GM18505 (cell line): ENCODE measurements around the gene RCBTB1.

Experiments used
- ATAC-seq: cut with Tn5 transposase; IDR thresholded peaks from one replicate; pipeline ENCODE4 v1.9.1; 2021; ENCODE audit not compliant: unreplicated experiment
- POLR2A ChIP-seq: IDR thresholded peaks from 4 replicates; pipeline ENCODE4 v1.6.1; 2011; ENCODE audit warnings: borderline replicate concordance; ENCODE audit not compliant: insufficient read depth, insufficient read length; ENCODE audit errors: extremely low read depth

Gene RCBTB1

DNA sequence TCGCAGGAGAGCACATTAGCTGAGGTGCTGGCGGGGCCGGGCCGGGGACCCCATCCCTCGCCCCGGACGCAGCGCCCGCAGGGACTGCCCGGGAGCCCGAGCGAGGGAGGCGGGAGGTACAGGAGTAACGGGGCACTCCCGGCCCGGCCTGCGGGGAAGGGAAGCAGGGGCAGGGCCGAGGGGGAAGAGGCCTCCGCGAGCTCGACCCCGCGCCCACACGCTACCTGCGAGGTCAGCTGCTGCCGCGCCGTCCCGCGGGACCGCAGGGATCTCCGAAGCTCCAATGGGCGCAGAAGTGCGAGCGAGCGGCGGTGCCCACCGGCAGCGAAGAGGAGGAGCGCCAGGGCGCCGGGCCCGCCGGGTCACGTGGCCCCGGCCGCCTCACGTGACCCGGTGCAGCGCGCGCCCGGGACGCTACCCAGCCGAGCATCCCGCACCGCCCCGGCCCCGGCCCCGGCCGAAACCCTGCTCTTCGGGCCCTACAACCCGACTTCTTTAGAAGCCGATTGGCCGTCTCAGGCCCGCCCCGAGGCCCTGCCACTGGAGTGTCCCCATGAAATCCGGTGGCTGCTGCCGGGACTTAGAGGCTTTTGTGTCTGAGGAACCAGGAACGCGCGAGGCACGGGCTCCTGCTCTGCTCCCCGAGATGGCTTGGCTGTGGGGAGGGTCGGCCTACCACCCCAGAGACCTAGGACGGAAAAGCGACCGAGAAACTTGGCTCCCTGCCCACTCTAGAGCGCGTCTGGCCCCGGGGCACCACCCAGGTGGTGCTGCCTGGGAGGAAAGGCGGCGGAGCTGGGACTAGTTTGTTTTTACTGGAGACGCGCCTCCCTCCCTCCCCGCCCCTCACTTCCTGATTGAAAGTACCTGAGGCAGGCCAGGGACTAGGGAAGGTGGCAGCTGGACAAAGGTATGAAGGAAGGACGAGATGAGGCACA lies at the start of gene RCBTB1:
RCBTB1 (minus strand) TSS at position 339 of the 938 bp plus-strand sequence. CDS start 18,279 bp downstream, outside the sequence.
- peak; percentile 88 for ATAC-seq
- TF ChIP-seq POLR2A = peak; percentile 71

DNA sequence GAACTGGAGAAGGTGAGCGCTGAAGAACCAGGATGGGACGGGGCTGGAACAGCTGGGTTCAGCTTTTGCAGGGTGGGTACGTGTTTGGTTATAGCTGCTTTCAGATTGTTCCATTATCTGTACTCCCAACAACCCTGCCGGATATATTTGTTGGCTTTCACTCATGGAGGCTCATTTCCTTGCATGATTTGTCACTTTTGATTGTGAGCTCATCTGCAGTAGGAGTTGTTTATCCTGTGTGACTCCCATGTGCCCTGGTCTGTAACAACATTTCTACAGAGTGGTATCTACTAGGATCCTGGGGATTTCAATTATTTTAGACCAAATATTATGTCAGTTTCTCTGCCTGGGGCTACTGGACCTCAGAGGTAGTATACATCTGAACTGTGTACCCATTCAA lies 48.4 kb upstream of the RCBTB1 start:
- ATAC-seq = no peak

DNA sequence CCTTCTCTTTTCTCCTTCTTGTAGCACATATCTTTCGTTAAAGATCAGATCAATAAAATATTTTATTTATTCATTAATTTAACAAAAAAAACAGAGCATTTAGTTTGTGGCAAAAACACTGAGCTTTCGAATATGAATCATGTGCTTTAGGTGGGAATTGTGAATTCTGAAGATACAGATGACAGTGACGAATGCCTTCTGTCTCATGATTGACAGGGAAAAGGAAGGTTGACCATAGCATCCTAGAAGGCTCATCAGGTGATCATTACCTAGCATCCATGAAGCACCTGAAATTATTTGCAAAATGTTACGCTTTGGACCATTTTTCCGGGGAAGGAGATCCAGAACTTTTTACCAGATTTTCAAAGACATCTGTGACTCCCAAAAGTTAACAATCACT lies 46.8 kb upstream of the RCBTB1 start:
- no peak for ATAC-seq
- no peak for TF ChIP-seq POLR2A

More for the DNA sequence above, 48.4 kb upstream of the RCBTB1 start:
- TF ChIP-seq POLR2A = no peak

DNA sequence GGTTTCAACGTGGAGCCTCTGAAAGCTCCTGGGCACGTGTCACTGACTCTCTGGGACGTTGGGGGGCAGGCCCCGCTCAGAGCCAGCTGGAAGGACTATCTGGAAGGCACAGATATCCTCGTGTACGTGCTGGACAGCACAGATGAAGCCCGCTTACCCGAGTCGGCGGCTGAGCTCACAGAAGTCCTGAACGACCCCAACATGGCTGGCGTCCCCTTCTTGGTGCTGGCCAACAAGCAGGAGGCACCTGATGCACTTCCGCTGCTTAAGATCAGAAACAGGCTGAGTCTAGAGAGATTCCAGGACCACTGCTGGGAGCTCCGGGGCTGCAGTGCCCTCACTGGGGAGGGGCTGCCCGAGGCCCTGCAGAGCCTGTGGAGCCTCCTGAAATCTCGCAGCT lies 45.2 kb upstream of the RCBTB1 start:
- no peak for ATAC-seq
- TF ChIP-seq POLR2A = no peak

DNA sequence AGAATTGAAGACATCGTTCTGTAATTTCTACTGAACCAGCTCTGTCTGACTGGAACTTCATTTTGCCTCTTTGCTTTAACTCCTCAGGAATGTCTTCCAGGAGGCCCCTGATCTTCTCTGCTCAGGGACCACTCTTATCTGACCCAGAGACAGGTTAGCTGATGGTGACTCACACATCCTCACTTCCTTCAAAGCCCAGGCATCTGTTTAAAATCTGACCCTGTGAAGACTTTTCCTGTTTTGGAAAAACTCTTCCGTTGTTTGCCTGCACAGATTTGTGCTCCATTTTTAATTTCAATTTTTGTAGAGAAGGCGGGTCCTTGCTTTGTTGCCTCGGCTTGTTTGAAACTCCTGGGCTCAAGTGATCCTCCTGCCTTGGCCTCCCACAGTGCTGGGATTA lies 44.6 kb upstream of the RCBTB1 start:
- ATAC-seq = no peak
- no peak for TF ChIP-seq POLR2A

DNA sequence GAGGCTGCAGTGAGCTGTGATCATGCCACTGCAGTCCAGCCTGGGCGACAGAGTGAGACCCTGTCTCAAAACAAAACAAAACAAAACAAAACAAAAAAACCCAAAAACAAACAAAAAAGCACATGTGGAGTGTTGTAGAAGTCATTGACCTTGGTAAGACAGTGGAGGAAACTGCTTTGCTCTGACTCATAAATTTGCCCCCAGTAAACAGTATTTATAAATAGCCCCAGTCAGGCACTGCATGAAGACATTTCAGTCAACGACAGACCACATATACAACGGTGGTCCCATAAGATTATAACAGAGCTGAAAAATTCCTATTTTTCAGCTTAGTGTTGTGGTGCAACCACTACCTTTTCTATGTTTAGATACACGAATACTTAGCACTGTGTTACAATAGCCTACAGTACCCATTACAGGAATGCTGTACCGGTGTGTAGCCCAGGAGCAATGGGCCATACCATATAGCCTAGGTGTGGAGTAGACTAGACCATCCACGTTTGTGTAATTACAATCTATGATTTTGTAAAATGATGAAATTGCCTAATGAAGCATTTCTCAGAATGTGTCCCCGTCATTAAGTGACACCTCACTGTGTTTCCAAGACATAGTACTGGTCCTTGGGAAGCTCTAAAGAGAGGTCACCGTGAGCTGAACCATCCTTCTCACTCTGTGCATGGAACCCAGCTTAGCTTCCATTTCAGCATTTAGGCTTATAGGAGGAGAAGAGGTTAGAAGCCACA lies 44.0 kb upstream of the RCBTB1 start:
- TF ChIP-seq POLR2A = no peak
- ATAC-seq = no peak

DNA sequence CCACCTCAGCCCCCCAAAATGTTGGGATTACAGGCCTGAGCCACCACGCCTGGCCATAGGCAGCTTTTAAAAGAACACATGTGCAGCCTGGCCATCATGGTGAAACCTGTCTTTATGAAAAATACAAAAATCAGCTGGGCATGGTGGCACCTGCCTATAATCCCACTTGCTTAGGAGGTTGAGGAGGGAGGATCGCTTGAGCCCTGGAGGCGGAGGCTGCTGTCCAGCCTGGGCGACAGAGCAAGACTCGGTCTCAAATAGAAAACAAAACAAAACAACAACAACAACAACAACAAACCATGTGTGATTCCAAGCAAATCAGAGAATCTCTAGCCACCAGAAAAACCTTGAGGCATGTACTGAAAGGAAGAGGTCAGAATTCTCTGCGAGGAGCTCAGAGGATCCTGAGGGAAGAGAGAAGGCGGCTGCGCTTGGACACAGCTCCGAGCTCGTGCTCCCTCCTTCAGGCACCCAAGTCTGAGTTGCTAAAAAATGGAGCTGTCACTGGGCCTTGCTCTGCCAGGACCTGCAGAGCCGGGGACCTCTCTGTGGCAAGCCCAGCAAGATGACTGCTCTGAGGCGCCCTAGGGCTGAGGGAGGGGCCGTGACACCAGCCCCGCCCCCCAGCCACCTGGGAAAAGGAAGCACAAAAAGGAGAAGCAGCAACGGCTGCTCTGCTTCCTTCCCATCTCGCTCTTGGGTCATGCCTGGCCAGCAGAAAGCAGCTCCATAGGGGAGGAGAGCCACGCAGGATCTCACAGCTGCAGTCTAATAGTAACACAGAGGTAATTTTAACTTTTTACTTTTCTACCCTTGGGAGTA lies 42.7 kb upstream of the RCBTB1 start, which contains the start of gene ARL11:
ARL11 (plus strand) TSS at position 677 of the 822 bp plus-strand sequence. CDS start 1,941 bp downstream, outside the sequence.
- peak; percentile 86 for TF ChIP-seq POLR2A
- peak; percentile 88 for ATAC-seq

DNA sequence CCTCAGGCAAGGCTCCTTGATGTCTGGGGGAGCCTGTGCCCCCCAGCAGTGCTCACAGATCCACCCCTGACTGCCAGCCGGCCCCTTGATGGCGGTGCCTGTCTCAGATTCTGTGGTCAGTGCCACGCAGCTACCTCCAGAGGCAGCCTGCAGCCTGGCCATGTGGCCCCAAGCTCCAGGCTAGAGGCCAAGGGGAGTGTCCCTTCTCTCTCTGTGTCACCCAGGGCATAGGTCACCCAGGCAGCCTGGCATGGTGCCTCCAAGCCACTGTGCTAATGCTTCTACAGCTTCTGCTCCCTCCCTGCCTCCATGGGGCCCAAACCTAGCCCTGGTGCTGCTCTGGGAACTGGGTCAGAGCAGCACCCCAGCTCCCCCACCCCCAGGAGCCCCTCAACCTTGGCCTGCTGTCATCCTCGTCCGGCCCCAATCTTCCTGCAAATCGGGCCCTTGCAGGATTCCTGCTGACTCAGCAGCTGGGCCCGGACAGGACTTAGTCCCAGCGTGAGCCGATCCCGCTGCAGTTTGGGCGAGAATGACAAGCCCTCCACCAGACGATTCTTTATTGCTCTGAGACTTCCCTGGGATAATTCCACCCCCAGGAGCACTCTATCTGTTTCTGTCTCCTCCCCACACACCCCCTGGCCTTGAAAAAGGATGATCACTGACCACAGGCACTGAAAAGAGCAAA lies 40.2 kb upstream of the RCBTB1 start:
- no peak for TF ChIP-seq POLR2A
- no peak for ATAC-seq

DNA sequence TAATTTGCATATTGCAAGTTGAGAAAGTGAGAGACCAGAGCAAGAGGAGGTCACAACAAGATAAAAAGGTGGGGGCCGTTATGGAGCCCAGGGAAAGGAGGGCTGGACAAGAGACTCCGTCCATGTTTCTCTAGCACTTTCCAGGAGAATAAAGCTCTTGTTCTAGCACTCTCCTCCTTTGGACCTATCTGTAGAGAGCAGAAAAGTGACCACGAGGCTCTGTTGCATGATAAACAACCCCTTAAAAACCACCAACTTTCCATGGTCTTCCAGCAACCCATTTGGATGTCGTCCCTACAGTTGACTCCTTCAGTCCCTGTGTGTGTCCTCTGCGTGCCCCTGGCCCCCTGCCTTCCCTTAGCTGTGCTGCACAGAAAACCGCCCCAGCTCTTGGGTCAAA lies 38.9 kb upstream of the RCBTB1 start:
- no peak for ATAC-seq
- TF ChIP-seq POLR2A = no peak

DNA sequence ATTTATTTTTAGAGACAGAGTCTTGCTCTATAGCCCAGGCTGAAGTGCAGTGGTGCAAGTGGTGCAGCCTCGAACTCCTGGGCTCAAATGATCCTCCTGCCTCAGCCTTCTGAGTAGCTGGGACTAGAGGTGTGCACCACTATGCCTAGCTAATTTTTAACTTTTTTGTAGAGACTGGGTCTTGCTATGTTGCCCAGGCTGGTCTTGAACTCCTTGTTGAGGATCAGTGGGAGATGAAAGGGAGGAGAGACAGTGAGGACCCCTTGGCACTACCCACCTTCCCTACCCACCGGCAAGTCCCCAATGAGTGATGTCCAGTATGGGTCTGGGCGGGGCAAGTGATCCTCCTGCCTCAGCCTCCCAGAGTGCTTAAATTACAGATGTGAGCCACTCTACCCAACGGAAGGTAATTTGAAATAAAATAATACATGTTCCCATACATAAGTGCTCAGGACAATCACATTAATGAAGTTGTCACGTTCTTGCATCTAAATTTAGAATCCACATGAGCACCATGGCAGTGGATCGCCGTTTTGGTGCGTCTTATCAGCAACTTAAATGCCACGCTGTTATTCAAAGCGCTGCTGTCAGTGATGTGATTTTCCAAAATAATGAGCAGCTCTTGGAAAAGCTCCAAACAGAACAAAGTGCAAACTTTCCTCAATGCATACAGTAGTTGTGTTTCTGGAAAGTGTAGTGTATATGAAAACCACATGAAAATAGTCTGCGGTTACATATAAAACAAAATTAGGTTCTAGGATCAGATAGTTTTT lies 37.0 kb upstream of the RCBTB1 start:
- TF ChIP-seq POLR2A = no peak
- ATAC-seq = no peak

DNA sequence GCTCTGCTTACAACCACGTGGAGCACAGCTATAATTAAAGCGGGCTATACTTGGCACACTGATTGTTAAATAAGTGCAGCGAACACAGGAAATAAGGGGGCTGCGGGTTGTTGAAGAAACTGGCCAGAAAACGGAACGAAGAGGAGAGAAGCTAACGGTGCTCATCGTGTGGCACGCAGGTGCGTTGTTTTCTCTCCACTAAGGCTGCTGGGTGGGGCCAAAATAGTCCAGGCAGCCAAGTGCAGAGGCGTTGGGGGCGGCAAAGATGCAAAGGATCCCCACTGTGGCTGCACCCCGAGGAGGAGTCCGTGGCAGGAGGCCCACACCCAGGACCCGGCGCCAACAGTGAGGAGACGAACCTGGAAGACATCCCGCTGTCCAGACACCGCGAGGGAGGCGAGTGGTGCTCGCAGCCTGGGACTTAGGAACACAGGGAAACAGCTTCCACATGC lies 34.8 kb upstream of the RCBTB1 start:
- TF ChIP-seq POLR2A = no peak
- ATAC-seq = no peak

DNA sequence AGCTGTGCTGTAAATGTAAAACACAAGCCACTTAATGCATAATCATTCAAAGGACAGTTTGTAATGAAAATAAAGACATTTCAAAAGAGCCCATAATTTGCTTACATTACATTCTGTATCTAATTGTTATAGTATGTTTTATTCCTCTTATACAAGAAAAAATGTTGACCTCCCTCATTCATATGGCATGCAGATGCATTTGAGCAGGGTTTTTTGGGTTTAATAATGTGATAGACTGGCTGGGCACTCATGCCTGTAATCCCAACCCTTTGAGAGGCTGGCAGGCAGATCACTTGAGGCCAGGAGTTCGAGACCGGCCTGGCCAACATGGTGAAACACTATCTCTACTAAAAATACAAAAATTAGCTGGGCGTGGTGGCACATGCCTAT lies 31.3 kb upstream of the RCBTB1 start:
- no peak for TF ChIP-seq POLR2A
- ATAC-seq = no peak
